Hematopoietic multipotent progenitor cell treated with erythropoietin and hydrocortisone succinate and interleukin-3 and kit ligand, for 6 days (in vitro differentiated cells): Measurements from ENCODE around the gene GRIN1.

ENCODE experiments used
- DNase-seq: peaks from one replicate; pipeline ENCODE4 v3.0.0-alpha.2; 2015

The GRIN1 gene

GRCh38 chr9:137148661-137149060 is 9.7 kb downstream of the GRIN1 start:
- DNase-seq, result no peak

- DNase-seq, result no peak
Observed at GRCh38 chr9:137149363-137149762, 10.4 kb downstream of the GRIN1 start.

GRCh38 chr9:137149942-137150616 is 11.1 kb downstream of the GRIN1 start:
- peak; percentile 80 for DNase-seq

GRCh38 chr9:137150617-137151457 is 11.9 kb downstream of the GRIN1 start:
- DNase-seq, result peak; percentile 85

- no peak for DNase-seq
Observed at GRCh38 chr9:137152844-137153405, 14.0 kb downstream of the GRIN1 start.

- DNase-seq, result peak; percentile 89
Observed at GRCh38 chr9:137156567-137157375, 17.8 kb downstream of the GRIN1 start.

- no peak for DNase-seq
Observed at GRCh38 chr9:137157618-137158415, 18.9 kb downstream of the GRIN1 start.

- DNase-seq, result no peak
Observed at GRCh38 chr9:137158625-137159024, 19.7 kb downstream of the GRIN1 start.

GRCh38 chr9:137159105-137160053 is 20.4 kb downstream of the GRIN1 start:
- no peak for DNase-seq

- DNase-seq, result no peak
Observed at GRCh38 chr9:137160054-137160425, 21.1 kb downstream of the GRIN1 start.

- DNase-seq, result no peak
Observed at GRCh38 chr9:137160716-137161557, 22.0 kb downstream of the GRIN1 start.

GRCh38 chr9:137161558-137162486 is 22.9 kb downstream of the GRIN1 start:
- peak; percentile 46 for DNase-seq

GRCh38 chr9:137162505-137163364 is 23.8 kb downstream of the GRIN1 start:
- peak; percentile 55 for DNase-seq

GRCh38 chr9:137163365-137163715 is 24.4 kb downstream of the GRIN1 start:
- no peak for DNase-seq

GRCh38 chr9:137163805-137164204 is 24.9 kb downstream of the GRIN1 start:
- no peak for DNase-seq

GRCh38 chr9:137164370-137165249 is 25.7 kb downstream of the GRIN1 start:
- no peak for DNase-seq

GRCh38 chr9:137165250-137165836 is 26.4 kb downstream of the GRIN1 start:
- DNase-seq, result no peak
